ENCODE measurements around the gene CD1D.

GRCh38 chr1:158176399-158176798 is 4.3 kb upstream of the CD1D start:
- TF ChIP-seq CTCF (IDR thresholded peaks at IDR 0.05) (no peak), POLR2A (IDR thresholded peaks at IDR 0.05) (no peak)

All from esophagus squamous epithelium (tissue), 4 donors.